ENCODE results near the gene MLLT10. TPM values are rescaled to one million over a fixed set of nuclear protein-coding genes. Genes with fewer than 3 reads are reported as not detected.

MLLT10 gene
- total RNA-seq, 1 donor from 2014 or later, result 15.8 TPM

- no peak overlapping the region for H3K4me3 ChIP-seq (ENCODE audit: low read depth, low read length)
- TF ChIP-seq CTCF (conservative IDR thresholded peaks at IDR 0.05; ENCODE audit: low read depth, low read length), result no peak
- no peak for DNase-seq (ENCODE audit: low read depth)
Measured at GRCh38 chr10:21593986-21594385, 60.0 kb downstream of the MLLT10 start.

GRCh38 chr10:21599582-21599981 lies 65.5 kb downstream of the MLLT10 start:
- no peak for TF ChIP-seq CTCF (conservative IDR thresholded peaks at IDR 0.05; ENCODE audit: low read depth, low read length)
- H3K4me3 ChIP-seq (ENCODE audit: low read depth, low read length), result no peak overlapping the region
- no peak for DNase-seq (ENCODE audit: low read depth)

GRCh38 chr10:21600804-21601433 lies 66.9 kb downstream of the MLLT10 start:
- no peak for TF ChIP-seq CTCF (conservative IDR thresholded peaks at IDR 0.05; ENCODE audit: low read depth, low read length)
- no peak for DNase-seq (ENCODE audit: low read depth)
- H3K4me3 ChIP-seq (ENCODE audit: low read depth, low read length), result no peak overlapping the region

GRCh38 chr10:21602313-21602712 lies 68.3 kb downstream of the MLLT10 start:
- DNase-seq (ENCODE audit: low read depth), result no peak
- no peak overlapping the region for H3K4me3 ChIP-seq (ENCODE audit: low read depth, low read length)
- TF ChIP-seq CTCF (conservative IDR thresholded peaks at IDR 0.05; ENCODE audit: low read depth, low read length), result no peak

- no peak for TF ChIP-seq CTCF (conservative IDR thresholded peaks at IDR 0.05; ENCODE audit: low read depth, low read length)
- H3K4me3 ChIP-seq (ENCODE audit: low read depth, low read length), result no peak overlapping the region
- DNase-seq (ENCODE audit: low read depth), result no peak
Measured at GRCh38 chr10:21603721-21604120, 69.7 kb downstream of the MLLT10 start.

- no peak for DNase-seq (ENCODE audit: low read depth)
- H3K4me3 ChIP-seq (ENCODE audit: low read depth, low read length), result no peak overlapping the region
- no peak for TF ChIP-seq CTCF (conservative IDR thresholded peaks at IDR 0.05; ENCODE audit: low read depth, low read length)
Measured at GRCh38 chr10:21604651-21605050, 70.6 kb downstream of the MLLT10 start.

GRCh38 chr10:21607907-21608306 lies 73.9 kb downstream of the MLLT10 start:
- TF ChIP-seq CTCF (conservative IDR thresholded peaks at IDR 0.05; ENCODE audit: low read depth, low read length), result no peak

More at GRCh38 chr10:21607907-21608306, 73.9 kb downstream of the MLLT10 start:
- H3K4me3 ChIP-seq (ENCODE audit: low read depth, low read length), result no peak overlapping the region
- DNase-seq (ENCODE audit: low read depth), result no peak
